NCI-H524 treated with DMSO at 0.1 percent for 48 hours (cell line): ENCODE results near the gene GOLGA6L2.
"Not testable (repeated sequence)": the region's sequence is repeated elsewhere in the genome, so short reads cannot be mapped to it uniquely, and the experiment has no call there.

Experiments
- DNase-seq: peaks from one replicate; lab custom pipeline; 2025; lab: John Stamatoyannopoulos, UW

The GOLGA6L2 gene

GRCh38 chr15:23424111-23424904 lies 22.7 kb downstream of the GOLGA6L2 start:
- DNase-seq, result no peak

- no peak for DNase-seq
Measured at GRCh38 chr15:23422946-23423708, 23.9 kb downstream of the GOLGA6L2 start.

- no peak for DNase-seq
Measured at GRCh38 chr15:23422099-23422945, 24.7 kb downstream of the GOLGA6L2 start.

GRCh38 chr15:23420806-23421575 lies 26.1 kb downstream of the GOLGA6L2 start:
- no peak for DNase-seq

GRCh38 chr15:23416349-23417276 lies 30.4 kb downstream of the GOLGA6L2 start:
- no peak for DNase-seq

GRCh38 chr15:23415866-23416265 lies 31.2 kb downstream of the GOLGA6L2 start:
- not testable (repeated sequence) for DNase-seq

GRCh38 chr15:23415321-23415865 lies 31.6 kb downstream of the GOLGA6L2 start:
- DNase-seq, result no peak

GRCh38 chr15:23412881-23413600 lies 34.0 kb downstream of the GOLGA6L2 start:
- not testable (repeated sequence) for DNase-seq

- DNase-seq, result no peak
Measured at GRCh38 chr15:23411841-23412240, 35.2 kb downstream of the GOLGA6L2 start.

GRCh38 chr15:23403550-23403949 lies 43.5 kb downstream of the GOLGA6L2 start:
- DNase-seq, result no peak

- DNase-seq, result no peak
Measured at GRCh38 chr15:23402544-23402943, 44.5 kb downstream of the GOLGA6L2 start.

GRCh38 chr15:23402140-23402539 lies 44.9 kb downstream of the GOLGA6L2 start:
- DNase-seq, result no peak

GRCh38 chr15:23401627-23402026 lies 45.4 kb downstream of the GOLGA6L2 start:
- DNase-seq, result no peak

GRCh38 chr15:23399207-23399606 lies 47.8 kb downstream of the GOLGA6L2 start:
- not testable (repeated sequence) for DNase-seq

GRCh38 chr15:23398357-23398756 lies 48.7 kb downstream of the GOLGA6L2 start:
- not testable (repeated sequence) for DNase-seq

- DNase-seq, result no peak
Measured at GRCh38 chr15:23397779-23398178, 49.3 kb downstream of the GOLGA6L2 start.

- DNase-seq, result no peak
Measured at GRCh38 chr15:23395832-23396231, 51.2 kb downstream of the GOLGA6L2 start.

GRCh38 chr15:23395030-23395692 lies 51.9 kb downstream of the GOLGA6L2 start:
- no peak for DNase-seq
